Coronary artery (tissue), 2 donors: Measurements from ENCODE around the gene SREK1IP1.

Experiments used
- DNase-seq: peaks from one replicate; pipeline ENCODE4 v3.0.0-alpha.2; 2017; ENCODE audit warnings: low spot score
- H3K27ac ChIP-seq, 2 donors: fragments of 200-600 bp; sonication (generic); one replicate each; pipeline ENCODE4 v1.5.1; 2016 to 2019
- H3K4me3 ChIP-seq: fragments of 200-600 bp; sonication (generic); 2 replicates; pipeline ENCODE4 v1.5.1; 2016; ENCODE audit warnings: mild to moderate bottlenecking, moderate library complexity
- CTCF ChIP-seq: fragments of 200-600 bp; sonication (generic); IDR thresholded peaks from one replicate; pipeline ENCODE4 v1.5.1; 2019; ENCODE audit warnings: antibody characterized with exemption

SREK1IP1 gene

GRCh38 chr5:64800926-64801325 lies 32.4 kb upstream of the SREK1IP1 start:
- no peak for DNase-seq
- Histone ChIP-seq H3K4me3 (no peak overlapping the region), H3K27ac (no peak overlapping the region)
- TF ChIP-seq CTCF, result no peak

DNA sequence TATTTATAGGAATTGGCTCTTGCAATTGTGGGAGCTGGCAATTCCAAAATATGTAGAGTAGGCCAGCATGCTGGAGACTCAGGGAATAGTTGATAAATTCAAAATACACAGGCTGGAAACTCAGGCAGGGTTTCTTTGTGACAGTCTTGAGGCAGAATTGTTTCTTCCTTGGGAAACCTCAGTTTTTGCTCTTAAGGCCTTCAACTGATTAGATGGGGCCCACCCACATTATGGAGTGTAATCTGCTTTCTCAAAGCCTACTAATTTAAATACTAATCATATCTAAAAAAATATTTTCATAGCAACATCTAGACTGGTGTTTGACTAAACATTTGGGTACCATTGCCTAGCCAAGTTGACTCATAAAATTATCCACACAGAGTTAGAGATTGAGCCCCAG lies 27.8 kb upstream of the SREK1IP1 start:
- H3K27ac ChIP-seq, result no peak overlapping the region
- no peak for TF ChIP-seq CTCF
- DNase-seq, result no peak
- no peak overlapping the region for H3K4me3 ChIP-seq

DNA sequence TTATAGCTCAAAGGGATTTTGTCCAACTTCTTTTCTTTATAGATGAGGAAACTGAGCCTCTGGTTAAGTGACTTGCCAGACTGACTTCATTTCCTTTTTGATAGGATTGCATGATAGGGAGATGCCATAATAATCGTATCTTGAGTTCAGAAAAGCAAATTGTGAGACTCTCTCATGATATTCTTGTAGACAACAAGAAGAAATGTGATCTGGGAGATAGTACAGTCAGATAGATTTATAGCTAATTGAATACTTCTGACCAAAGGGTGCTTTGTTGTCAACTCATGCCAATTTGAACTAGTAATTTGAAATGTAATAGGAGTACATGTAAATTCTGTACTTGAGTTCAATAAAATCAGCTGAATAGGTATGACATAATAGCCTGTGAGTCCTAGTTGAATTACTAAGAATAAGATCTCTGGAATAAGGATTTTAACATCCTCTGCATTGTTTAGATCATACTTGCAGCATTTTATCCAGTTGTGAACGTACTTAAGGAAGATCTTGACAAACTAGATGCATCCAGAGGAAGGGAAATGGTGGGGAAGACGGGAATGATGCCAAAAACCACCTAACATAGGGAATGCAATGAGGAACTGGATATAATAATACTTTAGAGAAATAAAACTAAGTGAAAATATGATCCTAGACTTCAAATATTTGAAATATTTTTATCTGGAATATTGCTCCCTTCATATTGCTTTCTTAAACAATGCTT lies 25.7 kb upstream of the SREK1IP1 start:
- TF ChIP-seq CTCF, result no peak
- no peak overlapping the region for H3K27ac ChIP-seq
- no peak overlapping the region for H3K4me3 ChIP-seq

DNA sequence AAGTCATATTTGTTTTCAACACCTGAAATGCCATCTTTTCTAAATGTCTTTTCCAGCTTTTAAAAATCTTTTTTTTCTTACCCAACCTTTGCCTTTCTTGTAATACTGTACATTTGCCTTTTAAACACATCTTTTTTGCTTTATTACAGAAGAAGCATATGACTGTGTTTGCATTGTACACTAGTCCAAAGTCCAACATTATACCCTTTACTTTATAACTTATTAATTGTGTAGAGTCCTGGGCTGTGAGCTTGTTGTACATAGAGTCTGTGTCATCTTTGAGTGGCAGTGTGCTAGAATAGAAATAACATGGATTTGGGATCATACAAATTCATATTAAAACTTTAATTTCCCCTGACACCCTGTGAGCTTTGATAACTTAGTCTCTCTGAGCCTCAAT lies 24.0 kb upstream of the SREK1IP1 start:
- DNase-seq, result no peak

More for the DNA sequence above, 25.7 kb upstream of the SREK1IP1 start:
- no peak for DNase-seq

DNA sequence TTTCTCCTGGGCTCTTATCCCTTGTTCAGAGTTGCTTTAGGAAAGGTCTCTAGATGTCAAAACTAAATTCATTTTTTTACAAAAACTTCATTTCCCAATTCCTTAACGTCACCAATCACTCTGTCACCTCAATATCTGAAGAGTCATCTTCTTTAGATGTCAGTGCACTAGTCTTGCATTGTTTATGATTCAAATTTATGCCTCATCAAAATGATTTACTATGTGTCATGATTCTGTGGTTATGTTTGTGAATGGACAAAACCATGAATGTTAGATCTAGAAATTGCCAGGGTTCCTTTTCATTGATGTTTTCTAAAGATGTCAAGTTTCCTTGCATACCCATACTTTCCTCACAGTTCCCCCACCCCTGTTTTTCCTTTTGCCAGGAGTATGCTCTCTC lies 21.7 kb upstream of the SREK1IP1 start:
- TF ChIP-seq CTCF, result no peak
- no peak for DNase-seq
- Histone ChIP-seq H3K27ac (no peak overlapping the region), H3K4me3 (no peak overlapping the region)

More for the DNA sequence above, 24.0 kb upstream of the SREK1IP1 start:
- H3K27ac ChIP-seq, result no peak overlapping the region
- no peak for TF ChIP-seq CTCF
- no peak overlapping the region for H3K4me3 ChIP-seq

DNA sequence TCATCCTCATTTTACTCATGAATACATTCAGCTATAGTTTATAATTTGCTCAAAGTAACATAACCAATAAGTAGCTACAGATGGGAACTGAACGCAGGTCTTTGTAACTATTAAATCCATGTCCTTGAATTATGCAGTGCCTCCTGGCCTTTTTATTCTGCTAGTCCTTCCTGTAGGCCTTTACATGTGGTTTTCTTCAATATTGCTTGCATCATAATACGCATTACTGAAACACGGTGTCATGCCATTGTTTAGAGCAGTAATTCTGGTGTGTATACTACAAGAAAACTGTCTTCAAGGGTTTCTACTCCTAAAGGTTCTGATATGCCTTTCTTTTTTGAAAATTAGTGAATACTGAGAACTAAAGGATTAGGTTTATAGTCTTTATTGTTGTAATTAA lies 21.0 kb upstream of the SREK1IP1 start:
- TF ChIP-seq CTCF, result no peak
- no peak for DNase-seq
- no peak overlapping the region for H3K4me3 ChIP-seq
- no peak overlapping the region for H3K27ac ChIP-seq

DNA sequence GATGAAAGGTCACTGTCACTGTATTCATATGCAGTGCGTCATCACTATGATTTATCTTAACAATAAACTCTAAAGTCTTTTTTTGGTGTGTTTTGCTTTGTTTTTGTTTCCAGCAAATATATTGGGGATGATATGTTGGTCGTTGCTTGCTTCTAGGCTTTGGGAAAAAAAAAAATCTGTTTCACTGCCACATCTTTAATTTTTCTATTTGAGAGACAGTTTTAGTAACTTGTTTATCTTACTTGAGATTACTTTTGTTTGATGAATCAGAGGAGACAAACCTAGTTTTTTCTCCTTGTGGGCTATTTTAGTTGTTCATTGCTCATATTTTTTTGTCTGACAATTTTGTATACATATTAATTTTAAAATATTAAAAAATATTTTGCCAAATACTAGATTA lies 19.7 kb upstream of the SREK1IP1 start:
- Histone ChIP-seq H3K4me3 (no peak overlapping the region), H3K27ac (no peak overlapping the region)
- no peak for TF ChIP-seq CTCF
- DNase-seq, result no peak
